GM12892 (cell line): ENCODE data around the gene LVRN.

Source experiments
- POLR2A ChIP-seq: IDR thresholded peaks from 2 replicates; pipeline ENCODE4 v1.6.1; 2011; ENCODE audit warnings: low read depth, low read length, control low read depth
- POLR2AphosphoS5 ChIP-seq: IDR thresholded peaks from 2 replicates; pipeline ENCODE4 v1.6.1; 2011; ENCODE audit warnings: low read depth, low read length, control low read depth

DNA sequence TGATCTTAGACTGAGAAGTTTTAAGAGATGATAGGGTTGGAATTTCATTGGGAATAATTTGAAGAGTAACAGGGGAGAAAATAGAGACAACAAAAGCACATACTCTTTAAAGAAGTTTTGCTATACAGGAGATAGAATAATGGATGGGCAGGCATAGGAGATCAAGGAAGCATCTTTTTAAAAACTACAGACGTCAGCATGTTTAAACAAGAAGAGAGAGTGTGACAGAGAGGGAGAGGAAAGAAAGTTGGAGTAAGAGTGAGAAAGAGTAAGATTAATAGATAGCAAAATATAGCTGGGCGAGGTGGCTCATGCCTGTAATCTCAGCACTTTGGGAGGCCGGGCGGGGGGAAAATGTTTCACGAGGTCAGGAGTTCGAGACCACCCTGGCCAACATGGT is 5.3 kb upstream of the LVRN start:
- TF ChIP-seq POLR2A: no peak
- no peak for TF ChIP-seq POLR2AphosphoS5
